Measurements from ENCODE around the gene UNC5CL.

The UNC5CL gene

GRCh38 chr6:41062056-41062455 lies 23.0 kb upstream of the UNC5CL start:
- no peak for DNase-seq

- DNase-seq: no peak
These were observed 22.2 kb upstream of the UNC5CL start for GRCh38 chr6:41061196-41061726.

GRCh38 chr6:41059556-41059955 lies 20.5 kb upstream of the UNC5CL start:
- DNase-seq: no peak

- DNase-seq: no peak
These were observed 19.8 kb upstream of the UNC5CL start for GRCh38 chr6:41058783-41059181.

GRCh38 chr6:41056768-41057490 lies 17.9 kb upstream of the UNC5CL start:
- DNase-seq: no peak

GRCh38 chr6:41055149-41055548 lies 16.1 kb upstream of the UNC5CL start:
- DNase-seq: no peak

- no peak for DNase-seq
These were observed 15.5 kb upstream of the UNC5CL start for GRCh38 chr6:41054511-41054910.

- DNase-seq: no peak
These were observed 14.0 kb upstream of the UNC5CL start, which contains the start of gene APOBEC2 for GRCh38 chr6:41053041-41053440. TSS of gene APOBEC2 (plus strand) at chr6:41053202. CDS start at chr6:41053348, 146 bp downstream.

- DNase-seq: no peak
These were observed 12.9 kb upstream of the UNC5CL start for GRCh38 chr6:41051873-41052272.

- DNase-seq: no peak
These were observed 11.5 kb upstream of the UNC5CL start for GRCh38 chr6:41050536-41050935.

GRCh38 chr6:41049955-41050354 lies 10.9 kb upstream of the UNC5CL start:
- DNase-seq: no peak

- DNase-seq: no peak
These were observed 10.5 kb upstream of the UNC5CL start for GRCh38 chr6:41049521-41049920.

GRCh38 chr6:41047745-41048732 lies 9.0 kb upstream of the UNC5CL start:
- DNase-seq: no peak

GRCh38 chr6:41047306-41047705 lies 8.3 kb upstream of the UNC5CL start:
- DNase-seq: no peak

GRCh38 chr6:41046084-41046483 lies 7.1 kb upstream of the UNC5CL start:
- DNase-seq: no peak

- no peak for DNase-seq
These were observed 6.6 kb upstream of the UNC5CL start for GRCh38 chr6:41045664-41046063.

- no peak for DNase-seq
These were observed 4.1 kb upstream of the UNC5CL start for GRCh38 chr6:41043151-41043550.

GRCh38 chr6:41042226-41043055 lies 3.4 kb upstream of the UNC5CL start, which contains the start of gene TSPO2:
TSS of gene TSPO2 (plus strand) at chr6:41042467. CDS start at chr6:41042986, 519 bp downstream.
- no peak for DNase-seq

- no peak for DNase-seq
These were observed 2.0 kb upstream of the UNC5CL start for GRCh38 chr6:41040940-41041536.

GRCh38 chr6:41040101-41040939 lies 1.3 kb upstream of the UNC5CL start:
- no peak for DNase-seq

GRCh38 chr6:41038205-41038604 lies 816 bp downstream of the UNC5CL start:
- DNase-seq: no peak

Data from stimulated activated CD4-positive, alpha-beta T cell treated with anti-CD3 and anti-CD28 coated beads, Interleukin-4, amount 100 ng/mL, for 24 hours (primary cell).